ENCODE results near the gene TM7SF2. TPM values are rescaled to one million over a fixed set of nuclear protein-coding genes. Genes with fewer than 3 reads are reported as not detected.
A peak's percentile ranks its signal among the peaks of the same experiment; 100 is the strongest.

TM7SF2 gene
- total and polyA plus RNA-seq, 2 of the 13 experiments (the other 11 are each of a cell fraction or from before 2014, with no cell fraction given) = 56.0 to 66.9 TPM

DNA sequence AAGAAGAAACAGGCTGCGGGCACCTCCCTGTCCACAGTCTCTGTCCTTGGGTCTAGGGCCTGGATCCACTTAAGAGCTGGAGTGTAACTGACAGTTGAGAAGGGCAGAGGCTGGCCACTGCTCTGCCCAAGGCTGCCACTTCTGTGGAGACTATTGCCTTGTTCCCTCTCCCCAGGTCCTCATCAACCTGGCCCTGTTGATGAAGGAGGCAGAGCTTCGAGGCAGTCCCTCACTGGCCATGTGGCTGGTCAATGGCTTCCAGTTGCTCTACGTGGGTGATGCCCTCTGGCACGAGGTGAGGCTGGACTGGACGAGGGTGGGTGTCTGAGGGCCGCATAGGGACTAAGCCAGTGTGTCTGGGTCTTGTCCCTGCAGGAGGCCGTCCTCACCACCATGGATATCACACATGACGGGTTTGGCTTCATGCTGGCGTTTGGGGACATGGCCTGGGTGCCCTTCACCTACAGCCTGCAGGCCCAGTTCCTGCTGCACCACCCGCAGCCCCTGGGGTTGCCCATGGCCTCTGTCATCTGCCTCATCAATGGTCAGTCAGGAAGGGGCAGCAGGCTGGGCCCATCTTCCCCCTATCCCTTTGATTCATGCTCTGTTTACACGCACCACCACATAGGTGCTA, 3.0 kb downstream of the TM7SF2 start:
- ATAC-seq = no peak

More for the DNA sequence above, 3.0 kb downstream of the TM7SF2 start:
- no peak for FAIRE-seq
- no peak for DNase-seq (ENCODE audit: low spot score)
- H3K9ac ChIP-seq (ENCODE audit: insufficient read depth, low read depth, low read length) = no peak overlapping the region
- H3K27me3 ChIP-seq (ENCODE audit: control insufficient read depth in 1 of 2, insufficient read depth in 2 of 2, low read length in 2 of 2) = no peaks in the 10 kb centered on the region
- CTCF ChIA-PET (ENCODE audit: low intra/inter-chr PET ratio, low total read pairs) = no interaction called here
- H3K9me3 ChIP-seq (ENCODE audit: low read length) = no peaks in the 10 kb centered on the region
- H3K27ac ChIP-seq (ENCODE audit: extremely low read length, insufficient read depth, low read length) = no peak overlapping the region
- peaks cover 0 to 9% of the 10 kb centered on the region in 2 experiments; a peak in 3 of 5 replicates for H3K36me3 ChIP-seq (replicated peaks in 1 of 2; ENCODE audit: control insufficient read depth in 1 of 2, insufficient read depth in 2 of 2, low read length in 2 of 2)
- peaks cover 37% of the 10 kb centered on the region for H3K4me1 ChIP-seq (ENCODE audit: insufficient read depth, low read length)
- POLR2A ChIA-PET = interaction anchor here (4.8 to 4.9 kb wide), 2 partner anchors 18 to 20 kb away, joined by 53 to 86 read pairs; partner anchors contain the start of genes SYVN1 and VPS51
- intact Hi-C loops (cut with micrococcal nuclease; ENCODE audit: unreplicated experiment) = no loop called here
- H3K4me2 ChIP-seq (ENCODE audit: low read depth, low read length) = no peak overlapping the region
- 91% methylated on average over 8 of the region's 11 CpGs for WGBS (ENCODE audit: low lambda C conversion rate)
- no TSS peak for BruUV-seq (replicated peaks)
- no peak overlapping the region for H2AFZ ChIP-seq (ENCODE audit: low read length)
- H3K79me2 ChIP-seq (ENCODE audit: insufficient read depth, low read length) = peaks cover 10% of the 10 kb centered on the region
- no peak for TF ChIP-seq ZSCAN20 (CRISPR knock-in tag; IDR thresholded peaks at IDR 0.05; ENCODE audit: borderline replicate concordance)
- peak; percentile 83 for TF ChIP-seq AGO2 (optimal IDR thresholded peaks at IDR 0.05; ENCODE audit: low read depth, low read length)
- TF ChIP-seq MYPOP (CRISPR knock-in tag; IDR thresholded peaks at IDR 0.05) = no peak
- TF ChIP-seq ZNF747 (CRISPR knock-in tag; IDR thresholded peaks at IDR 0.05; ENCODE audit: borderline replicate concordance) = no peak
- no peak for TF ChIP-seq ZBTB25 (CRISPR knock-in tag; IDR thresholded peaks at IDR 0.05)
- TF ChIP-seq POLR2A (IDR thresholded peaks at IDR 0.05; ENCODE audit: insufficient read depth in 1 of 2, low read depth in 2 of 2, low read length in 2 of 2) = 0 out of 4 replicates have a peak, but pooled peaks of 1 of the 2 experiments have one; percentile 1
- no peak overlapping the region for H3K4me3 ChIP-seq (replicated peaks in 1 of 3; ENCODE audit: insufficient read depth in 1 of 3, low read depth in 2 of 3, low read length in 3 of 3)
- in situ Hi-C loops (cut with HindIII; ENCODE audit: extremely low pct_ligation_motif_present, low pct_unique_long_range_greater_than_20kb) = loop anchor here (5.0 kb wide), 1 partner anchor 68 kb away; the partner anchor contains the start of gene CAPN1
- H4K20me1 ChIP-seq (ENCODE audit: insufficient read depth, low read length) = no peaks in the 10 kb centered on the region

Data from HepG2 (cell line).